ENCODE data around the gene LDB2. TPM values are rescaled to one million over a fixed set of nuclear protein-coding genes. Genes with fewer than 3 reads are reported as not detected.
A peak's percentile ranks its signal among the peaks of the same experiment; 100 is the strongest.

LDB2 gene
- total RNA-seq, 1 donor from 2014 or later = 4.9 TPM

DNA sequence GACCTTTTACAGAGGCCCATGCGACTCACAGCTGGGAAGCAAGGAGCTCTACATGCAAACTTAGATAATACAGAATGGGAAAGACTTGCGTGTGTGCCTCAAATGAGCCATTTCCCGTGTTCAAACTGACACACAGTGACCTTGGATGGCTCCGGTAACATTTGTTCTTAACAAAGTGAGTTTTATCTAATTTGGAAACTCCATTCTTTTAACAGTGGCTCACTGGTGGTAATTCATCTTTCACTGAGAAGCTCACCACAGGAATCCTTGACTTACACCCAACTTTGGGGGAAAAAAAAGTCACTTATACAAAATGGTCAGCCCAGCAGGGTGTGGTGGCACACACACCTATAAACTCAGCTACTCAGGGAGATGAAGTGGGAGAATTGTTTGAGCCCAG, 190.6 kb downstream of the LDB2 start:
- no peak overlapping the region for H3K4me2 ChIP-seq (ENCODE audit: low read length)
- Mint-ChIP-seq H3K27me3 (ENCODE audit: low read depth, unreplicated experiment) (no peaks in the 10 kb centered on the region), H3K4me1 (ENCODE audit: low read depth, unreplicated experiment) (peaks cover 2% of the 10 kb centered on the region), H3K4me3 (ENCODE audit: unreplicated experiment) (no peak overlapping the region), H3K9me3 (ENCODE audit: unreplicated experiment) (no peaks in the 10 kb centered on the region), H3K36me3 (ENCODE audit: low read depth, unreplicated experiment) (no peaks in the 10 kb centered on the region), H3K27ac (ENCODE audit: unreplicated experiment) (no peak overlapping the region)
- H4K20me1 ChIP-seq (ENCODE audit: insufficient read depth, low read length) = no peaks in the 10 kb centered on the region
- no peak overlapping the region for H3K27ac ChIP-seq (ENCODE audit: low read depth, low read length)
- H3K79me2 ChIP-seq (ENCODE audit: insufficient read depth, low read length) = no peaks in the 10 kb centered on the region
- peak; percentile 95 for DNase-seq (ENCODE audit: low read depth)
- no peak overlapping the region for H3K9ac ChIP-seq (ENCODE audit: low read length)
- no peaks in the 10 kb centered on the region for H3K4me1 ChIP-seq (ENCODE audit: insufficient read depth, low read length)
- no peak overlapping the region for H2AFZ ChIP-seq (ENCODE audit: low read depth, low read length)
- H3K27me3 ChIP-seq (ENCODE audit: insufficient read depth, low read length) = no peaks in the 10 kb centered on the region
- H3K36me3 ChIP-seq (ENCODE audit: insufficient read depth, low read length) = no peaks in the 10 kb centered on the region
- TF ChIP-seq, protein P1, sequence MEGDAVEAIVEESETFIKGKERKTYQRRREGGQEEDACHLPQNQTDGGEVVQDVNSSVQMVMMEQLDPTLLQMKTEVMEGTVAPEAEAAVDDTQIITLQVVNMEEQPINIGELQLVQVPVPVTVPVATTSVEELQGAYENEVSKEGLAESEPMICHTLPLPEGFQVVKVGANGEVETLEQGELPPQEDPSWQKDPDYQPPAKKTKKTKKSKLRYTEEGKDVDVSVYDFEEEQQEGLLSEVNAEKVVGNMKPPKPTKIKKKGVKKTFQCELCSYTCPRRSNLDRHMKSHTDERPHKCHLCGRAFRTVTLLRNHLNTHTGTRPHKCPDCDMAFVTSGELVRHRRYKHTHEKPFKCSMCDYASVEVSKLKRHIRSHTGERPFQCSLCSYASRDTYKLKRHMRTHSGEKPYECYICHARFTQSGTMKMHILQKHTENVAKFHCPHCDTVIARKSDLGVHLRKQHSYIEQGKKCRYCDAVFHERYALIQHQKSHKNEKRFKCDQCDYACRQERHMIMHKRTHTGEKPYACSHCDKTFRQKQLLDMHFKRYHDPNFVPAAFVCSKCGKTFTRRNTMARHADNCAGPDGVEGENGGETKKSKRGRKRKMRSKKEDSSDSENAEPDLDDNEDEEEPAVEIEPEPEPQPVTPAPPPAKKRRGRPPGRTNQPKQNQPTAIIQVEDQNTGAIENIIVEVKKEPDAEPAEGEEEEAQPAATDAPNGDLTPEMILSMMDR (IDR thresholded peaks at IDR 0.05; ENCODE audit: insufficient read depth, low read depth, low read length) = no peak
- no peak for TF ChIP-seq EZH2 (IDR thresholded peaks at IDR 0.05; ENCODE audit: insufficient read depth, low read length)
- FAIRE-seq = peak; percentile 55
- H3K9me3 ChIP-seq (ENCODE audit: insufficient read depth, low read depth, low read length) = no peaks in the 10 kb centered on the region
- H3K4me3 ChIP-seq (ENCODE audit: insufficient read depth, low read depth, low read length) = no peak overlapping the region

DNA sequence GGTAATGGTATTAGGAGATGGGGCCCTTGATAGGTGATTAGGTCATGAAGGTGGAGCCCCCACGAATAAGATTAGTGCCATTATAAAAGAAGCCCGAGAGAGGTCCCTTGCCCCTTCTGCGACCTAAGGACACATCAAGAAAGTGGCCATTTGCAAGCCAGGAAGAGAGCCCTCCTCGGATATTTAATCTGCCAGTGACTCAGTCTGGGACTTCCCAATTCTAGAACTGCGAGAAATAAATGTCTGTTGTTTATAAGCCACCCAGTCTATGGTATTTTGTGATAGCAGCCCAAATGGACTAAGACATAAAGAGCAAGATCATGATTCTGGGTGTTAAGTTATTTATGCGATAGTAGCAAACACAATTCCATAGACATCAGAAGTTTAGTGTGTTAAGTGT, 192.2 kb downstream of the LDB2 start:
- no peak overlapping the region for H3K4me3 ChIP-seq (ENCODE audit: insufficient read depth, low read depth, low read length)
- H3K4me2 ChIP-seq (ENCODE audit: low read length) = no peak overlapping the region
- FAIRE-seq (no peak), DNase-seq (ENCODE audit: low read depth) (no peak)
- H3K36me3 ChIP-seq (ENCODE audit: insufficient read depth, low read length) = no peaks in the 10 kb centered on the region
- TF ChIP-seq, protein P1 (IDR thresholded peaks at IDR 0.05; ENCODE audit: insufficient read depth, low read depth, low read length) = no peak
- no peak for TF ChIP-seq EZH2 (IDR thresholded peaks at IDR 0.05; ENCODE audit: insufficient read depth, low read length)
- H3K9ac ChIP-seq (ENCODE audit: low read length) = no peak overlapping the region
- Mint-ChIP-seq H3K27me3 (ENCODE audit: low read depth, unreplicated experiment) (no peaks in the 10 kb centered on the region), H3K4me3 (ENCODE audit: unreplicated experiment) (no peak overlapping the region), H3K36me3 (ENCODE audit: low read depth, unreplicated experiment) (no peaks in the 10 kb centered on the region), H3K4me1 (ENCODE audit: low read depth, unreplicated experiment) (peaks cover 2% of the 10 kb centered on the region), H3K9me3 (ENCODE audit: unreplicated experiment) (no peaks in the 10 kb centered on the region), H3K27ac (ENCODE audit: unreplicated experiment) (no peak overlapping the region)
- H3K4me1 ChIP-seq (ENCODE audit: insufficient read depth, low read length) = no peaks in the 10 kb centered on the region
- no peaks in the 10 kb centered on the region for H3K27me3 ChIP-seq (ENCODE audit: insufficient read depth, low read length)
- H2AFZ ChIP-seq (ENCODE audit: low read depth, low read length) = no peak overlapping the region
- no peak overlapping the region for H3K27ac ChIP-seq (ENCODE audit: low read depth, low read length)
- H3K79me2 ChIP-seq (ENCODE audit: insufficient read depth, low read length) = no peaks in the 10 kb centered on the region
- no peaks in the 10 kb centered on the region for H3K9me3 ChIP-seq (ENCODE audit: insufficient read depth, low read depth, low read length)
- no peaks in the 10 kb centered on the region for H4K20me1 ChIP-seq (ENCODE audit: insufficient read depth, low read length)

DNA sequence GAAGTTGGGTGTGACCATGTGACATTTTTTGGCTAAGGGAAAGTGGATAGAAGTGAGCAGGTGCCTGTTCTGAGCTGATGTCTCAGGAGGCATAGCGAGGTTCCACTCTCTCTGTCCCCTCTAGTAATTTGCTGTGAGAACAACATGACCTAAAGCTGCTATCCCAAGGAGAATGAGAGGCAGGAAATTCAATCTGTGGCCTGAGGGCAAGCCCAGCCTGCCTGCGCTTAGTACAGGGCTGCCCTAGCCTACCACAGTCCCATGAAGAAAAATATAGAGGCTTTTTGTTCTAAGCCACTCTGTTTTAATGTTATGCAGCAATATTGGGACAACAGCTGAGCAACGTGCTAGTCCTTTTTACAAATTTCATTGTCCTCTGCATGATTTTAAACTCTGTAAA, 193.1 kb downstream of the LDB2 start:
- Histone ChIP-seq H3K79me2 (ENCODE audit: insufficient read depth, low read length) (no peaks in the 10 kb centered on the region), H2AFZ (ENCODE audit: low read depth, low read length) (no peak overlapping the region), H3K27me3 (ENCODE audit: insufficient read depth, low read length) (no peaks in the 10 kb centered on the region), H3K4me2 (ENCODE audit: low read length) (no peak overlapping the region), H4K20me1 (ENCODE audit: insufficient read depth, low read length) (no peaks in the 10 kb centered on the region), H3K4me1 (ENCODE audit: insufficient read depth, low read length) (no peaks in the 10 kb centered on the region), H3K9ac (ENCODE audit: low read length) (no peak overlapping the region), H3K36me3 (ENCODE audit: insufficient read depth, low read length) (no peaks in the 10 kb centered on the region), H3K27ac (ENCODE audit: low read depth, low read length) (no peak overlapping the region), H3K9me3 (ENCODE audit: insufficient read depth, low read depth, low read length) (no peaks in the 10 kb centered on the region), H3K4me3 (ENCODE audit: insufficient read depth, low read depth, low read length) (no peak overlapping the region)
- Mint-ChIP-seq H3K27me3 (ENCODE audit: low read depth, unreplicated experiment) (no peaks in the 10 kb centered on the region), H3K27ac (ENCODE audit: unreplicated experiment) (no peak overlapping the region), H3K4me1 (ENCODE audit: low read depth, unreplicated experiment) (peaks cover 2% of the 10 kb centered on the region), H3K9me3 (ENCODE audit: unreplicated experiment) (no peaks in the 10 kb centered on the region), H3K36me3 (ENCODE audit: low read depth, unreplicated experiment) (no peaks in the 10 kb centered on the region), H3K4me3 (ENCODE audit: unreplicated experiment) (no peak overlapping the region)
- no peak for DNase-seq (ENCODE audit: low read depth)
- no peak for FAIRE-seq
- no peak for TF ChIP-seq EZH2 (IDR thresholded peaks at IDR 0.05; ENCODE audit: insufficient read depth, low read length)
- TF ChIP-seq, protein P1 (IDR thresholded peaks at IDR 0.05; ENCODE audit: insufficient read depth, low read depth, low read length) = no peak

All from astrocyte (in vitro differentiated cells and primary cell).